Measurements from ENCODE around the gene C22orf39. TPM values are rescaled to one million over a fixed set of nuclear protein-coding genes. Genes with fewer than 3 reads are reported as not detected.
A peak's percentile ranks its signal among the peaks of the same experiment; 100 is the strongest.

C22orf39 gene
- total and polyA plus RNA-seq, 10 of the 15 experiments (the other 5 are each of a cell fraction or from before 2014, with no cell fraction given): 6.7 to 47.0 (median 26.5) TPM

- TF ChIP-seq USF1 (IDR thresholded peaks at IDR 0.05; ENCODE audit: borderline replicate concordance, extremely low read length, insufficient read depth, low read depth, low read length) (no peak), FOXM1 (IDR thresholded peaks at IDR 0.05; ENCODE audit: low read depth, low read length) (no peak), MLLT1 (IDR thresholded peaks at IDR 0.05) (0 out of 2 replicates have a peak, but pooled peaks have one; percentile 38), NBN (IDR thresholded peaks at IDR 0.05) (0 out of 2 replicates have a peak, but pooled peaks have one; percentile 40), NFYB (IDR thresholded peaks at IDR 0.05; ENCODE audit: insufficient read depth, low read depth, low read length) (no peak), CBX5 (IDR thresholded peaks at IDR 0.05; ENCODE audit: low read depth) (no peak), MEF2B (IDR thresholded peaks at IDR 0.05; ENCODE audit: partially characterized antibody, poor library complexity, severe bottlenecking) (peak; percentile 85), CEBPZ (IDR thresholded peaks at IDR 0.05; ENCODE audit: low read depth, low read length) (no peak), ZNF217 (IDR thresholded peaks at IDR 0.05) (no peak), RUNX3 (IDR thresholded peaks at IDR 0.05; ENCODE audit: low read length) (0 out of 2 replicates have a peak, but pooled peaks have one; percentile 11), TCF12 (IDR thresholded peaks at IDR 0.05; ENCODE audit: low read depth, low read length) (no peak), HDGF (IDR thresholded peaks at IDR 0.05) (0 out of 2 replicates have a peak, but pooled peaks have one; percentile 34), IKZF2 (IDR thresholded peaks at IDR 0.05) (no peak), E2F4 (IDR thresholded peaks at IDR 0.05; ENCODE audit: low read depth, low read length) (peak; percentile 14; the same call in 1 of the 2 replicates), NR2F1 (conservative IDR thresholded peaks at IDR 0.05) (no peak)
Observed at GRCh38 chr22:19448076-19448607, 631 bp upstream of the C22orf39 start (continued).
